Prostate gland (tissue), 2 donors: ENCODE measurements around the gene ZBED1.

ENCODE experiments used
- CTCF ChIP-seq, 4 experiments: fragments of 200-600 bp in 2 of 4; fragments of 450-650 bp in 2 of 4; sonication (generic) in 2 of 4; IDR thresholded peaks; 1 replicate in 3 of 4; 2 replicates in 1 of 4; pipeline ENCODE4 v1.5.1; 2016 to 2019; ENCODE audit warnings: antibody characterized with exemption in 4 of 4, mild to moderate bottlenecking in 2 of 4, moderate library complexity in 2 of 4
- POLR2AphosphoS5 ChIP-seq: sonication (generic); formaldehyde crosslinking; IDR thresholded peaks from one replicate; pipeline ENCODE4 v1.6.1; 2017; ENCODE audit warnings: antibody characterized with exemption

- no peak for TF ChIP-seq CTCF (IDR thresholded peaks at IDR 0.05)
- TF ChIP-seq POLR2AphosphoS5, result no peak
Observed at GRCh38 chrX:2499507-2499906, 1.3 kb downstream of the ZBED1 start.
